Lower leg skin (tissue), 3 donors: ENCODE results near the gene LIMK2.

Experiments
- CTCF ChIP-seq, 3 donors: fragments of 450-650 bp; IDR thresholded peaks; one replicate each; pipeline ENCODE4 v1.5.1; 2016; ENCODE audit warnings: antibody characterized with exemption in 3 of 3, mild to moderate bottlenecking in 3 of 3, moderate library complexity in 2 of 3
- POLR2A ChIP-seq, 2 donors: fragments of 450-650 bp; IDR thresholded peaks; one replicate each; pipeline ENCODE4 v1.6.1; 2016 to 2017; ENCODE audit warnings: antibody characterized with exemption in 2 of 2, mild to moderate bottlenecking in 1 of 2, moderate library complexity in 1 of 2

GRCh38 chr22:31286360-31287255, 74.5 kb downstream of the LIMK2 start:
- no peak for TF ChIP-seq CTCF (IDR thresholded peaks at IDR 0.05)
- no peak for TF ChIP-seq POLR2A (IDR thresholded peaks at IDR 0.05)
